Left cardiac atrium (tissue), 4 donors: ENCODE measurements around the gene S100A12. TPM values are rescaled to one million over a fixed set of nuclear protein-coding genes. Genes with fewer than 3 reads are reported as not detected.

ENCODE experiments used
- ATAC-seq, 2 donors: fragments of 200-7000 bp; cut with Tn5 transposase; one replicate each; pipeline ENCODE4 v1.9.1; 2020; ENCODE audit warnings: mild to moderate bottlenecking in 2 of 2, moderate library complexity in 2 of 2
- DNase-seq: peaks from one replicate; pipeline ENCODE4 v3.0.0-alpha.2; 2020
- intact Hi-C, 2 donors: fragments of 100-400 bp; cut with DNase I; formaldehyde crosslinking; loops; one replicate each; pipeline versions ENCODE4 v1.14.1 to v1.15.1; 2022 to 2023
- total RNA-seq, 2 donors: library from RNA; stranded (reverse); fragmentation: NEBNext Ultra II Directional; extraction: Animal tissue kit (Norgen Biotek cat#: 25700); gene quantifications; one replicate each; pipeline ENCODE4 v1.2.1, GENCODE V29; 2021
- donor health status: DM: no; HTN: yes; CAD: no.
- donor health status: DM: no; HTN: yes; CAD: no; lungs with severe emphysema.
- donor health status: DM: yes; HTN: yes; CAD: no.
- donor health status: Dilated cardiomyopathy.

Gene S100A12
- total RNA-seq, 2 donors from 2014 or later: 5.2 to 8.8 TPM

DNA sequence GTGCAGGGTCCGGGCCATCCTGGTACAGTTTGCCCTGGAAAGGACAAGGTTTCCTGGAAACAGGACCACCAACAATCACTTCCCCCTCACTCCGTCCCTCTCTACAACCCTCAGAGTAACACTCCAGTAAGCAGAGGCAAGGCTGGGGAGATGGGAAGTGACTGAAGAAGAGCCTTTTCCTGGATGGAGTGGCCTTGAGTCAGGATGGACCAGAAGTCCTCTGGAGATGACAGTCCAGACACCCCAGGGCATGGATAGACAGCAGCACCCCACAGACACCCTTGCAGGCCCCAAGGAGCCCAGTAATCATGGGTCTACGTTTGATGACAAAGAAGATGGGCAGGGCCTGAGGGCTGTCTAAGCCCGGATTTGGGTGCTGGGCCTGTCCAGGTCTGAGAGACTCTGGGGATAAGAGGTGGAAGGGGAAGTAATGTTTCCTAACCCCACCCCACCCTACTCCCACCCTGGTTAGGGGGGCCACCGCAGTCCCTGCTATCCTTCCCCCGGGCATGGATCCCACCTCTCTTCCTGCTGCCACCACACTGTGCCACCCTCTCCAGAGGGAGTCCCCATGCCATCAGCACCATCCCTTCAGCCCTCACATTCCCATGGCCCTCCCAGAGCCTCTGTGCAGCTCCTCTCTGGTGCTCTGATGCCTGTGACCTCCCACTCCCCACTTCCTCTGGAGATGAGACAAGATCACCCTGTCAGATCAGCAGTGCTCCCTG, 22.7 kb upstream of the S100A12 start:
- no peak for DNase-seq
- ATAC-seq: no peak
- intact Hi-C loops: no loop called here

DNA sequence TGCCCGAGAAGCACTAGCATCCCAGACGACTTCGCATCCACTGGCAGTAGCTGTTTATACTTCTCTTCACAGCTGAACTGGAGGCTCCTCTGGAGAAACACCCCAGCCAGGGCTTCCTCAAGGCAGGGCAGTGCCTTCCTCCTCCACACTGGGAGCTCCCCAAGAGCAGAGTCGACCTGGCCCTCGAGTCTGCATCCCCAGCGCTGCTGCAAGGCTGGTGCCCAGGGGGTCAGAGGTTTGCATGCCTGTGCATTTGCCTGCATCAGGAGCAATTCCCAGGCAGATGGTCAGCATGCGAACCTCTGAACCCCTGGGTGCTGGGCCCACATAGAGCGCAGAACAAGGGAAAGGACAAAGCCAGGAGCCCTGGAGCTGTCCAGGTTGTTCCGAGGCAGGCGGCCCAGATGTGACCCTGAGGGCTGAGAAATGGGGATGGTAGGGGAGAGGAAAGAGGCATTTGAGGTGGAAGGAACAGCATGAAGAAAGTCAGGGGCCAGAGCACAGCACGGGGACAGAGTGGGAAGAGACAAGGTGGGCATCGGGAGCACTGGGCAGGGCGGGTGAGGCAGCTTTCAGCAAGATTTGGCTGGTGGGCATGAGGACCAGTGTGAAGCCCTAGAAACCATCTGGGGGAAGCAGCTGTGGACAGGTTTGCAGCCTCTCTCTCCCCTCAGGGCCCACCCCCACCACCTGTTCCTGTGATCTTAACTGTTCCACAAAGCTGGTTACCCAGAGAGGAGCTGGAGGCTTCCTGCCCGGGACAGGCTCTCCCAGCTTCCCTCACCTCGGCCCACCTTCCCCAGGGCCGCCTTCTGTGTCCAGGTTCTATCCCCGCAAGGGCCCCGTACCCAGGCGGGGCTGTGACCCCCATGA, 21.9 kb upstream of the S100A12 start:
- no peak for ATAC-seq
- no peak for DNase-seq
- intact Hi-C loops: no loop called here

DNA sequence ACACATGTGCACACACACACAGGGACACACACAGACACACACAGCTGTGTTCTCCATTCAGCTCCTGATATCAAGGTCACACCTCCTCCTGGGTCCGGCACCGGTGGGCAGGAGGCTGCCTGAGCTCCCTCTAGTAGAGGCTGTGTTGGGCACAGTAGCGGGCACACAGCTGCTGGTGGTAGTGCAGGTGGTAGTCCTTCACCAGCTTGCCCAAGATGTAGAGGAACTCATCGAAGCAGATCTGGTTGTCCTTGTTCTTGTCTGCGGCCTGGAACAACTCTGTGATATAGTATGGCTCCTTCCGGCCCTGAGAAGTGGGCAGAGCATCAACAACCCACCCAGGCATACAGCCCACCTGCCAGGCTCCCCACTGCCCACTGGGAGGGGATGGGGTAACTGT, 21.0 kb upstream of the S100A12 start:
- DNase-seq: no peak
- ATAC-seq: no peak
- intact Hi-C loops: no loop called here

DNA sequence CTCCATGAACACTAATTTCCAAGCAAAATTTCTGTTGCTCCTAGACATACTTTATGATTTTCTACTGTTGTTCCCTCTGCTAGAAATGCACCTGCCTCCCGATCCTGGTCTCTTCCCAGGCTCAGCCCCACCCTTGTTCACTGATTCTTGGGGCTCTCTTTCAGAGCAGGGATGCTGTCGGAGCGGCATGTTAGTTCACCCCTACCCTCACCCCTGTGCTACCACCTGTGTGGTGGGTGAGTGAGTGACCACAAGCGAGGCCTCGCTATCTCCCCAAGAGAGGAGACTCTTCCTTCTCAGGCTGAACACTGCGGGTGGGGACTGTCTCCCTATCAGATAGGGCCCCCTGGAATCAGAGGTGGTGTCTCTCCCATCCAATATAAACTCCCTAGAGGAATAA, 20.4 kb upstream of the S100A12 start:
- no peak for ATAC-seq
- intact Hi-C loops: no loop called here

DNA sequence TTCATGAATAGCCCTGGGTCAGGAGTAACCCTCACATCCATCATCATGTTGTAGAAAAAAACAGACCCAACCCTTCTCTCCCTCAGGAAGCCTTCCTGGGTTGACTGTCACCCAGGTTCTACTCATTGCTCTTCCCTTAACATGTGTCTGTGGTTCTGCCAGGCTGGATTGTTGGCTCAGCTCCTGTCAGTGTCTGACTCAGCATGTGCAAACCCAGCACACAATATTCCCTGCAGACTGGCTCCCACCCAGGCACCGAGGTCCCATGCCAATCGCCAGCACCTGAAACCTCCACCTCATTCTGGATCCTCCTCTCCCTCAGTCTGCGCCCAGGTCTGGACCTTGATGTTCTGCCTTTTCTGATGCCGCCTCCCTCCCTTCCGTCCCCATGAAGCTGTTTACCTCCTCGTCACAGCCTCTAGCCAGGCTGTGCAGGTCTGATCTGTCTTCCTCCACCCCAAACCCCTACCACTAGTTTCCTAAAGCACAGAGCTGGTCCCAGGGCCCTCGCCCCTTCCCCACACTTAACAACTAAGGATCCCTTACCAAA, 19.8 kb upstream of the S100A12 start:
- ATAC-seq (peak in 1 of 2 donors; percentile 53), DNase-seq (no peak)
- intact Hi-C loops: no loop called here

More for the DNA sequence above, 20.4 kb upstream of the S100A12 start:
- DNase-seq: no peak

DNA sequence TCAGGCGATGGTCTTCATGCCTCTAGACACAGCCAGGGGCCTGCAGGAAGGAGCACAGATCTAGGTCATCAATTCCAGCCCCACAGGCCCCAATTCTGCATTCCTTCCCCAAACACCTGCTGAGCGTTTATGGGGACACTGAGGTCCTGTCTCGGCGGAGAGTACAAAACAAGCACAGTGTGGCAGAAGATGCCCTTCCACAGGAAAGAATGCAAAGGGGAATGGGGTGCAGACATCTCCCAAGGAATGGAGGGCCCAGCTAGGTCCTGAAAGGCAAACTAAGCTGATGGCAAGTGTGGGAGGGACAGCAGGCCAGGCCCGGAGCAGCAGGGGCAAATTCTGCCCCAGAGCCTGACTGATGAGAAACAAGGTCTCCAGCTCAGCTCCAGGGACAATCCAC, 19.0 kb upstream of the S100A12 start:
- intact Hi-C loops: no loop called here
- DNase-seq: no peak
- ATAC-seq: no peak

DNA sequence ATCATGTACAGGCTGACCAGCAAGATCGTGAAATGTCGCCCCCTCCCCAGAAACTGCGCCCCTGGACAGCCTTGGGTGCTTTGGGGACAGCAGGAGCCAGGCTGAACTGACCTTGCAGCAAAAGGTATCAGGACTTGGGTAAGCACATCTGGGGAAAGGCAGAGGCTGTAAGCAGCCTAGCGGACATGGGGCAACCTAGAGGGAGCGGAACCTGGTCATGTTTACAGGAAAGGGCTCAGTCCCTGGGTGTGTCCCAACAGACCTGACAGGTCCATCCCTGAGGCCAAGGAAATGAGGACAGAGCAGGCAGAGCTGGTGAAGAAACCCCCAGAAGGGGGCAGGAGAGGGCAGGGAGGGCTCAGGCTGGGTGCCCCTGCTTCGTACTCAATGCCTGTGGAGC, 18.5 kb upstream of the S100A12 start:
- DNase-seq: no peak

DNA sequence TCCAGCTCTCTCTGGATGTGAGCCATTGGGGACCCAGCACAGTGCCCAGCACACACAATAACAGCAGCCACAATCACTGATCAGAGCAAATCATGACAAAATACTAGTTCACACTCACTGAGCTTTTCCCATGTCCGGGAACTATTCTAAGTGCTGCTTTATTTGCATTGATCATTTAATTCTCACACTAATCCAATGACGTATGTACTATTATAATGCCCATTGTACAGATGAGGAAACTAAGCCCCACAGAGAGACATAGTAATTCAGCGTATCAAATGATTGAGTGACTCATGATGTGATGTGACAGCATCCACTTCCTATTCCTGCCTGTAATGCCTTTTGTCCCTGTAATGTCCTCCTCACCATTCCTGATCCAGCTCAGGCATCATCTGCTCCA, 17.4 kb upstream of the S100A12 start:
- no peak for DNase-seq
- ATAC-seq: no peak
- intact Hi-C loops: no loop called here

More for the DNA sequence above, 18.5 kb upstream of the S100A12 start:
- ATAC-seq: no peak
- intact Hi-C loops: no loop called here

DNA sequence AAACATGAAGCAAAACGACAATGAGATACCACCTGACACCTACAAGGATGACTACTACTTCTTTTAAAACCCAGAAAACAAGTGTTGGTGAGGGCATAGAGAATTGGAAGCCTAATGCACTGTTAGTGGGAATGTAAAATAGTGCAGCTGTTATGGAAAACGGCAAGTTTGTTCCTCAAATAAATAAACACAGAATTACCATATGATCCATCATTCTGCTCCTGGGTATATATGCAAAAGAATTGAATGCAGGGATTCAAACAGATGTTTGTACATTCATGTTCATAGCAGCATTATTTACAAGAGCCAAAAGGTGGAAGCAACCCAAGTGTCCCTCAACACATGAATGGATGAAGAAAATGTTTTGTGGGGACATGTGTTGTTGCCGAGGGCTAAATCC, 16.8 kb upstream of the S100A12 start:
- ATAC-seq (no peak), DNase-seq (no peak)
- intact Hi-C loops: no loop called here

DNA sequence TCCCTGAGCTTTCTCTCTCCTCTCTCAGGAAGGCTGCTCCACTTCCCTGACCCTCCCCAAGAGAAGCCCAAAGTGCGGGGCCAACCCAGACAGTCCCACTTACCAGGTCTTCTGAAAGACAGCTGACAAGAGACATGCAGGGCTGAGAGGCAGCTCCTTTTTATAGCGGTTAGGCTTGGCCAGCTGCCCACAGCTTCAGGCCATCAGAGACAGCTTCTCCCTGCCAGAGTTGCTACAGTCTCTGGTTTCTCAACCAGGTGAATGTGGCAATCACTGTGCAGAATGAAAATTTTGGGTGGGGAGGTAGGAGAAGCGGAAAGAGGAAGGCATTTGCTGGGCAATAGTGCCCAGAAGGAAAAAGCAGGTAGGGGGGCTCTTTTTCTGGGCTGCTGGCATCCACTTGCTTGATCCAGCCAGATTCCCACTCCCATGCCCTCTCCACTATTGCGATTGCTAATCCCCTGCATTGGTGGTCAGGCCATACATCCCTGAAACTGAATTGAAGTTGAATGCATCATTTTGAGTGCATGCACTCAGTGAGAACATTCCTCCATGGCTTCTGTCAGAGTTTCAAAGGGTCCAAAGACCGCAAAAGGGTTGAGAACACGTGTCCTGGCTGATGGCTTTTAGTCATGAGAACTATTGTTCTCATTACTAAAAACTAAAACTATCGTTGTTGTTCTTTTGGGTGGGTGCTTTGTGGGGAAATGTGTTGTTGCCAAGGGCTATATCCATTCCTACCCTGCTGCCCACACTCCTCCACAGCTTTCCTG, 15.7 kb upstream of the S100A12 start, which contains the start of gene S100A8:
S100A8 (minus strand) TSS at position 136 of the 773 bp plus-strand sequence. CDS start 538 bp downstream, outside the sequence.
- ATAC-seq (peak; percentile 78 to 84), DNase-seq (peak; percentile 73)
- intact Hi-C loops: no loop called here

DNA sequence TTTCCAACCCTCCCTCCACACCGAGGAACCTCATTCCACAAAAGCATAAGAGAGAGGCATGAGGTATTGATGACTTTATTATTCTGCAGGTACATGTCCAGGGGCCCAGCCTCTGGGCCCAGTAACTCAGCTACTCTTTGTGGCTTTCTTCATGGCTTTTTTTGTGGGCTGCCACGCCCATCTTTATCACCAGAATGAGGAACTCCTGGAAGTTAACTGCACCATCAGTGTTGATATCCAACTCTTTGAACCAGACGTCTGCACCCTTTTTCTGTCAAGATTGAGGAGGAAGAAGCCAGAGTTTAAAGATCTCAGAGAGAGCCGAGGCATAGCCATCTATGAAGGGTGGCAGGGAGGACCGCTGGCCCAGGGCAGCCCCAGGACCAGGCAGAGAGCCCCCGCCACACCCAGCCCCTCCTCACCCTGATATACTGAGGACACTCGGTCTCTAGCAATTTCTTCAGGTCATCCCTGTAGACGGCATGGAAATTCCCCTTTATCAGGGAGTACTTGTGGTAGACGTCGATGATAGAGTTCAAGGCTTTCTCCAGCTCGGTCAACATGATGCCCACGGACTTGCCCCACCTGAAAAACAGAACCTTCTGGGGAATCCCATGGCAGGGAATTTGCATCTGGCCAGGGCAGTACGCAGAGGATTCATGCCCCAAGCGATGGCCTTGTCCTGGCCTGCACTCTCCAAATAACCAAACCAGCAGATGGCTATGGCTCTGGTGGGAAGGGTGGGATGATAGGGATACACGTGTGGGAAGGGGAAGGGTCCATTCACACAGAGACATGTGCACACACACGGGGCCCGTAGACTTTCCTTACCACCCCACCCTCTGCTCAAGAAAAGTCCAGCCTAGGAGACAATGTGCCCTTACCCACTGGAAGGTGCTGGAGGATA, 14.8 kb upstream of the S100A12 start:
- DNase-seq (no peak), ATAC-seq (no peak)
- intact Hi-C loops: no loop called here

DNA sequence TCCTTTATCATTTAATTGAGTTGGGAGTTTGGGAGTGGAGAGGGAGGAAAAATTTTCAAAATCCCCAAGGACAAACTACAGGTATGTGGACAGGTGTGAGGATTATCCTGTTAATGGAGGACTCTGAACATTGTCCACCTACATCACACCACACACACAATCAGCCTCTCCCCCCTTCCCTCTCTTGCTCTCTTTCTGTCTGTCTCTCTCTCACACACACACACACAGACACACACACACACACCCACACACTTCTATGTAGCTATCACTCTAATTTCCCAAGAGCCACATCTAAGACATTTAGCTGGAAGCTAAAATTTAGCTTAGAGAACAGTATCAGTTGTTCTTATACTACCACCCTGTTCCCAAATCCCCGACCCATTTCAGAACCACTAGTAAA, 14.0 kb upstream of the S100A12 start:
- DNase-seq (no peak), ATAC-seq (no peak)
- intact Hi-C loops: no loop called here

DNA sequence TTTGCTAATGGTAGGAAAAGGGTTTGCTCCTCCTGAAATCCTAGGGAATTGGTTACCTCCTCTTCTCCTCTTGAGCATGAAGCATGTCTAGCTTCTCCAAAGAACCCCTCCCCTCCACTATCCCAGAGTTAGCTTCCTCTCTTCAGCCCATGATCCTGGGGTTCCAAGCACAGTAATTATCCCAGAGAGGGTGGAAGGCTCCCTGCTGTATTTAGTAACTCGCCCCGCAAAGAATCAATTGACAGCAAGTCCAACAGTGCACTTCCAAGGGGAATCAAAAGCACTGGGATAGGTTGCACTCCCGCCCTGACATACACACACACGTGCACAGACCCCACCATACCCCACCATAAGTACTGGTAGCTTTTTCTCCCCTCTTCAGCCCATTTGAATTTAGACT, 12.4 kb upstream of the S100A12 start:
- DNase-seq (no peak), ATAC-seq (no peak)
- intact Hi-C loops: no loop called here

DNA sequence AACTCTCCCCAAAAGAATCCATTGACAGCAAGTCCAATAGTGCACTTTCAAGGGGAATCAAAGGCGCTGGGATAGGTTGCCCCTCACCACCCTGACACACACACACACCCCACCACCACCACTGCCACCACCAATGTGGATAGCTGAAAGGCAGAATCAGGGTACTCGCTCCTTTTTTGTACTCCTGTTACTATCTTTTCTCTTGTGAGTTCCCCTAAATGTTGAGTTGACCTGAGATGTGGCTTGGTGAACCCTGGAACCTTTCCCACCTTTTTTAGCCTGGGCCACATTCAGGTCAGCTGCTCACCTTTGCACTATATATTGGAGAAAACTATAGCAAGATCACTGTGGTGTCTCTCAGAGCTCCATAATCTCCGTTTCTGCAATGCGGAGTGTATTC, 11.6 kb upstream of the S100A12 start:
- intact Hi-C loops: no loop called here
- DNase-seq: no peak
- ATAC-seq: no peak

DNA sequence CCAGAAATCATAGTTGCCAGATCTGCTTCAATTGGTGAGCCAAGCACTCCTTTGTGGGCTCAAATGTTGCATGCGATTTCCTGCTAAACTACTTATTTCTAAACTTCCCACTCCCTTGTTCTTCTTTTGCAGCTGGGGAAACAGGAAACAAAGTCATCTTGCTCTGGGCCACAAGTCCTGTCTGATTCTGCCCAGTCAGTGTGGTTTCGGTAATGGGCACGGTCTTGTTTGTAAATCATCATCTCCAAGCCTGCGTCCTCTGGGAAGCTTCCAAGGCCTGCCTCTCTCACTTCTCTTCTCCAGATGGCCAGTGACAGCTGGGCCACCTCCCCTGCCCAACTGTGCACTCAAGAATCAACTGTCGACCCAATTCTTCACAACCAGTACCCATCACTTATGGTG, 11.1 kb upstream of the S100A12 start:
- ATAC-seq (peak in 1 of 2 donors; percentile 76), DNase-seq (peak; percentile 43)
- intact Hi-C loops: no loop called here

DNA sequence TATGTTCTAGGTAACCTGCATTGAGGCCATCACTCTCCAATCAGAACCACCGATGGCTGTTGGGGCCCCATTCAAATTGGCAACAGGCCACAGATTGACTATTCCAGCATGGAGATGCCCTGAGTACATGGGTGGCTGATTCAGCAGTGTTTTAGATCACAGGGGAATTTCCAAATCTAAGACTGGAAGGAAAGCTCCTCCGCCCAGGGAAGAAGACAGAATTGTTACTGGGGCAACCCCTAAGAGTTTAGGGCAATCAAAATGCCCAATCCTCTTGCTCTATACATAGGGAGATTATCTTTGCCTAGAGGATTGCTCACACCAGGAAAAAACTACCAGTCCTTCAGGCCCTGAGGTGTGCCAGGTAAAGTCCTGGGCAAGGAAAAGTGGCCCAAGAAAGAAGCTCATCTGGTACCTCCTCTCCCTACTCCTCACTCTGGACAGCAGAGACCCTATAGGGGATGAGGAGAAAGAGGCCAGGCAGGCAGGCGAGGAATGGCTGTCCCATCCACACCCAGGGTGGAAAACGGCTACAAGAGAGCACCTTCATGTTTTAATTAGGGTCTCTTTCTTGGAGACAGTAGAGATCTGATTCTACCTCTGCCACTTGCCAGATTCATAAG, 9.6 kb upstream of the S100A12 start:
- DNase-seq (no peak), ATAC-seq (no peak)

DNA sequence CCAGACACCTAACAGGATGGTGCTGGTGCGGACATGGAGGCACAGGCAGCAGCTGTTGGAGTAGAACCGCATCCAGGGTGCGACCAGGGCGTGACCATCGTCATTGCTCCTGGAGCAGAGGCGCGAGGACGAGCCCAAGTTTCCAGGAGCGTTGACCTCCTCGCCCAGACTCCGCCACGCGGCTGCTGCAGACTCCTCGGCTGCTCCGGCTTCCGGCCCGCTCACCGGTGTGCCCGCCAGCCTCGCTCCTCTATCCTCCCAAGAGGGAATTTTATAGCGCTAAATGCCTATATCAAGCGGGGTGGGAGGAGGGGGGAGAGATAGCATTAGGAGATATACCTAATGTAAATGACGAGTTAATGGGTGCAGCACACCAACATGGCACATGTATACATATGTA, 5.3 kb upstream of the S100A12 start:
- intact Hi-C loops: no loop called here
- DNase-seq (no peak), ATAC-seq (no peak)

More for the DNA sequence above, 9.6 kb upstream of the S100A12 start:
- intact Hi-C loops: no loop called here

DNA sequence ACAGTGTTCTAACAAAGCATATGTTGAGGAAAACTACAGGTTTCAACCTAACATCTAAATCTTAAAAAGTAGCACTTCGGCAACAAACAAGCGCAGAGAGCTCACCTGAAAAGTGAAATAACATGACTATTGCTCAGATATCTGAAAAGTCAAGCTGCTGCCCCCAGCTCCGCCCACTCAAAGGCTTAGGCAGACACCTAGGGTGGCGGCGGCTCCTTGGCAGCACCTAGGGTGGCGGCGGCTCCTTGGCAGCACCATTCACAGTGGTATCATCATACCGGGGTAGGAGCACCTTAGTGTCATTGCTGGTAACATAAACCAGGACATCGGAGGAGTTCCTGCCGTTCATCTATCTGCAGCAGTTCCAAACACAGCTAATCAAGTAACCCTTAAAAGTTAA, 4.2 kb upstream of the S100A12 start:
- DNase-seq (no peak), ATAC-seq (no peak)
- intact Hi-C loops: no loop called here
